Activated T-helper 17 cell treated with anti-CD3 and anti-CD28 coated beads, Interleukin-2, amount 50 U/mL, for 72 hours (primary cell): ENCODE results near the gene UBALD1. TPM values are rescaled to one million over a fixed set of nuclear protein-coding genes. Genes with fewer than 3 reads are reported as not detected.

Experiments used
- ATAC-seq: fragments of 150-1000 bp; cut with Tn5 transposase; replicated peaks from 2 replicates; pipeline ENCODE4 v1.10.0; 2021; ENCODE audit warnings: mild to moderate bottlenecking, moderate library complexity
- H3K27ac Mint-ChIP-seq: one replicate; pipeline ENCODE4 v1.8.0; 2022; ENCODE audit warnings: mixed read lengths
- H3K27me3 Mint-ChIP-seq: one replicate; pipeline ENCODE4 v1.8.0; 2022; ENCODE audit warnings: mixed read lengths
- H3K36me3 Mint-ChIP-seq: one replicate; pipeline ENCODE4 v1.8.0; 2022; ENCODE audit warnings: low read depth, mild to moderate bottlenecking, mixed read lengths
- H3K4me1 Mint-ChIP-seq: one replicate; pipeline ENCODE4 v1.8.0; 2022; ENCODE audit warnings: mixed read lengths
- H3K4me3 Mint-ChIP-seq: one replicate; pipeline ENCODE4 v1.8.0; 2022; ENCODE audit warnings: mild to moderate bottlenecking, mixed read lengths
- H3K9me3 Mint-ChIP-seq: one replicate; pipeline ENCODE4 v1.8.0; 2022; ENCODE audit warnings: mixed read lengths
- total RNA-seq, 2 donors: library from RNA; stranded (reverse); gene quantifications; one replicate each; pipeline ENCODE4 v1.2.3, GENCODE V29; 2022

The UBALD1 gene
- total RNA-seq, 2 donors from 2014 or later = 16.6 to 24.5 TPM

GRCh38 chr16:4601864-4602186 is 12.9 kb downstream of the UBALD1 start:
- Mint-ChIP-seq H3K36me3 (no peaks in the 10 kb centered on the region), H3K4me3 (no peak overlapping the region), H3K4me1 (no peaks in the 10 kb centered on the region), H3K27ac (no peak overlapping the region), H3K27me3 (peaks cover 3% of the 10 kb centered on the region), H3K9me3 (no peaks in the 10 kb centered on the region)
- ATAC-seq = no peak

- Mint-ChIP-seq H3K4me3 (no peak overlapping the region), H3K9me3 (no peaks in the 10 kb centered on the region), H3K27ac (no peak overlapping the region), H3K4me1 (no peaks in the 10 kb centered on the region), H3K36me3 (no peaks in the 10 kb centered on the region), H3K27me3 (peaks cover 3% of the 10 kb centered on the region)
- ATAC-seq = no peak
Observed at GRCh38 chr16:4601036-4601863, 13.4 kb downstream of the UBALD1 start.

- Mint-ChIP-seq H3K27ac (no peak overlapping the region), H3K4me1 (no peaks in the 10 kb centered on the region), H3K4me3 (no peak overlapping the region), H3K27me3 (peaks cover 3% of the 10 kb centered on the region), H3K36me3 (no peaks in the 10 kb centered on the region), H3K9me3 (no peaks in the 10 kb centered on the region)
- no peak for ATAC-seq
Observed at GRCh38 chr16:4599545-4599944, 15.1 kb downstream of the UBALD1 start.

GRCh38 chr16:4599037-4599436 is 15.7 kb downstream of the UBALD1 start:
- Mint-ChIP-seq H3K36me3 (no peaks in the 10 kb centered on the region), H3K4me3 (no peak overlapping the region), H3K27me3 (peaks cover 3% of the 10 kb centered on the region), H3K27ac (no peak overlapping the region), H3K9me3 (no peaks in the 10 kb centered on the region), H3K4me1 (no peaks in the 10 kb centered on the region)
- ATAC-seq = no peak

- Mint-ChIP-seq H3K27ac (no peak overlapping the region), H3K9me3 (no peaks in the 10 kb centered on the region), H3K27me3 (peaks cover 3% of the 10 kb centered on the region), H3K36me3 (no peaks in the 10 kb centered on the region), H3K4me3 (no peak overlapping the region), H3K4me1 (no peaks in the 10 kb centered on the region)
- no peak for ATAC-seq
Observed at GRCh38 chr16:4597174-4597573, 17.5 kb downstream of the UBALD1 start.

GRCh38 chr16:4594433-4595410 is 20.0 kb downstream of the UBALD1 start:
- Mint-ChIP-seq H3K36me3 (no peaks in the 10 kb centered on the region), H3K27me3 (no peaks in the 10 kb centered on the region), H3K4me3 (no peak overlapping the region), H3K9me3 (no peaks in the 10 kb centered on the region), H3K27ac (no peak overlapping the region), H3K4me1 (no peaks in the 10 kb centered on the region)
- no peak for ATAC-seq

GRCh38 chr16:4593086-4593485 is 21.6 kb downstream of the UBALD1 start:
- no peak overlapping the region for H3K4me3 Mint-ChIP-seq
- H3K36me3 Mint-ChIP-seq = no peaks in the 10 kb centered on the region
- H3K27ac Mint-ChIP-seq = no peak overlapping the region
- H3K9me3 Mint-ChIP-seq = no peaks in the 10 kb centered on the region
- no peak for ATAC-seq
- no peaks in the 10 kb centered on the region for H3K27me3 Mint-ChIP-seq
- H3K4me1 Mint-ChIP-seq = no peaks in the 10 kb centered on the region

GRCh38 chr16:4591706-4592470 is 22.8 kb downstream of the UBALD1 start:
- H3K36me3 Mint-ChIP-seq = no peaks in the 10 kb centered on the region
- H3K27ac Mint-ChIP-seq = no peak overlapping the region
- no peaks in the 10 kb centered on the region for H3K4me1 Mint-ChIP-seq
- H3K9me3 Mint-ChIP-seq = no peaks in the 10 kb centered on the region
- H3K27me3 Mint-ChIP-seq = no peaks in the 10 kb centered on the region
- H3K4me3 Mint-ChIP-seq = no peak overlapping the region
- ATAC-seq = no peak

GRCh38 chr16:4591191-4591590 is 23.5 kb downstream of the UBALD1 start:
- Mint-ChIP-seq H3K4me3 (no peak overlapping the region), H3K36me3 (no peaks in the 10 kb centered on the region), H3K4me1 (no peaks in the 10 kb centered on the region), H3K27ac (no peak overlapping the region), H3K27me3 (no peaks in the 10 kb centered on the region), H3K9me3 (no peaks in the 10 kb centered on the region)
- ATAC-seq = no peak

GRCh38 chr16:4588961-4589360 is 25.7 kb downstream of the UBALD1 start:
- peaks cover 4% of the 10 kb centered on the region for H3K27me3 Mint-ChIP-seq
- no peaks in the 10 kb centered on the region for H3K36me3 Mint-ChIP-seq
- H3K27ac Mint-ChIP-seq = no peak overlapping the region
- ATAC-seq = no peak
- peaks cover 4% of the 10 kb centered on the region for H3K4me1 Mint-ChIP-seq
- H3K9me3 Mint-ChIP-seq = no peaks in the 10 kb centered on the region
- no peak overlapping the region for H3K4me3 Mint-ChIP-seq

GRCh38 chr16:4588386-4588785 is 26.3 kb downstream of the UBALD1 start:
- H3K9me3 Mint-ChIP-seq = no peaks in the 10 kb centered on the region
- H3K27me3 Mint-ChIP-seq = peaks cover 4% of the 10 kb centered on the region
- no peak for ATAC-seq
- peaks cover 4% of the 10 kb centered on the region for H3K4me1 Mint-ChIP-seq
- H3K27ac Mint-ChIP-seq = no peak overlapping the region
- H3K4me3 Mint-ChIP-seq = no peak overlapping the region
- no peaks in the 10 kb centered on the region for H3K36me3 Mint-ChIP-seq

GRCh38 chr16:4586291-4586690 is 28.4 kb downstream of the UBALD1 start:
- H3K27ac Mint-ChIP-seq = no peak overlapping the region
- H3K27me3 Mint-ChIP-seq = peaks cover 4% of the 10 kb centered on the region
- peaks cover 4% of the 10 kb centered on the region for H3K4me1 Mint-ChIP-seq
- H3K9me3 Mint-ChIP-seq = no peaks in the 10 kb centered on the region
- no peak overlapping the region for H3K4me3 Mint-ChIP-seq
- ATAC-seq = no peak
- H3K36me3 Mint-ChIP-seq = no peaks in the 10 kb centered on the region

GRCh38 chr16:4583906-4584305 is 30.8 kb downstream of the UBALD1 start:
- Mint-ChIP-seq H3K4me3 (no peak overlapping the region), H3K27me3 (peaks cover 4% of the 10 kb centered on the region), H3K27ac (no peak overlapping the region), H3K4me1 (peaks cover 4% of the 10 kb centered on the region), H3K9me3 (no peaks in the 10 kb centered on the region), H3K36me3 (no peaks in the 10 kb centered on the region)
- no peak for ATAC-seq

GRCh38 chr16:4580250-4580649 is 34.4 kb downstream of the UBALD1 start:
- H3K4me1 Mint-ChIP-seq = no peaks in the 10 kb centered on the region
- no peaks in the 10 kb centered on the region for H3K9me3 Mint-ChIP-seq
- ATAC-seq = no peak
- no peak overlapping the region for H3K27ac Mint-ChIP-seq
- H3K27me3 Mint-ChIP-seq = no peaks in the 10 kb centered on the region
- no peaks in the 10 kb centered on the region for H3K36me3 Mint-ChIP-seq
- H3K4me3 Mint-ChIP-seq = no peak overlapping the region
